Peyer's patch (tissue), 4 donors: ENCODE measurements around the gene IL12RB2. TPM values are rescaled to one million over a fixed set of nuclear protein-coding genes. Genes with fewer than 3 reads are reported as not detected.

Source experiments
- DNase-seq, 3 donors: peaks; one replicate each; pipeline ENCODE4 v3.0.0-alpha.2; 2017 to 2019
- H3K27ac ChIP-seq, 4 donors: fragments of 200-600 bp; sonication (generic); one replicate each; pipeline ENCODE4 v1.5.1; 2016 to 2019
- H3K27me3 ChIP-seq, 2 donors: fragments of 200-600 bp; sonication (generic); one replicate each; pipeline ENCODE4 v1.5.1; 2019
- H3K36me3 ChIP-seq, 3 donors: fragments of 200-600 bp; sonication (generic); one replicate each; pipeline ENCODE4 v1.5.1; 2016 to 2019
- H3K4me1 ChIP-seq, 4 donors: fragments of 200-600 bp; sonication (generic); one replicate each; pipeline ENCODE4 v1.5.1; 2016 to 2019
- H3K4me3 ChIP-seq, 4 donors: fragments of 200-600 bp; sonication (generic); 1 replicate in 3 of 4; 2 replicates in 1 of 4; pipeline ENCODE4 v1.5.1; 2016 to 2019; ENCODE audit warnings: mild to moderate bottlenecking in 1 of 4
- H3K9me3 ChIP-seq, 4 donors: fragments of 200-600 bp; sonication (generic); one replicate each; pipeline ENCODE4 v1.5.1; 2016 to 2019; ENCODE audit warnings: mild to moderate bottlenecking in 1 of 4
- CTCF ChIP-seq, 6 experiments: fragments of 450-650 bp in 4 of 6; fragments of 200-600 bp in 2 of 6; sonication (generic) in 1 of 6; IDR thresholded peaks; one replicate each; pipeline ENCODE4 v1.5.1; 2017 to 2019; ENCODE audit warnings: antibody characterized with exemption in 6 of 6, mild to moderate bottlenecking in 3 of 6, moderate library complexity in 1 of 6
- POLR2A ChIP-seq, 2 donors: fragments of 450-650 bp; IDR thresholded peaks; one replicate each; pipeline ENCODE4 v1.5.1; 2017; ENCODE audit warnings: antibody characterized with exemption in 2 of 2, mild to moderate bottlenecking in 2 of 2, moderate library complexity in 2 of 2
- total RNA-seq, 4 donors: library from RNA; depleted of rRNA; stranded (reverse); fragments of >200 nt; gene quantifications; one replicate each; pipeline ENCODE4 v1.1.0, GENCODE V29; 2016

IL12RB2 gene
- total RNA-seq, 4 donors from 2014 or later = 0.35 to 3.3 (median 1.8) TPM

- H3K36me3 ChIP-seq = peaks cover 0 to 96% (median 0%) of the 10 kb centered on the region in 3 donors
- TF ChIP-seq POLR2A (IDR thresholded peaks at IDR 0.05) (no peak), CTCF (IDR thresholded peaks at IDR 0.05) (no peak)
- no peak overlapping the region for H3K4me3 ChIP-seq
- DNase-seq = no peak
- H3K27me3 ChIP-seq = no peaks in the 10 kb centered on the region
- H3K27ac ChIP-seq = no peak overlapping the region
- H3K9me3 ChIP-seq = no peaks in the 10 kb centered on the region
- no peaks in the 10 kb centered on the region for H3K4me1 ChIP-seq
These were observed 111.3 kb downstream of the IL12RB2 start for GRCh38 chr1:67418839-67419586.

- H3K4me1 ChIP-seq = no peaks in the 10 kb centered on the region
- H3K36me3 ChIP-seq = peaks cover 0 to 96% (median 0%) of the 10 kb centered on the region in 3 donors
- H3K4me3 ChIP-seq = no peak overlapping the region
- H3K27me3 ChIP-seq = no peaks in the 10 kb centered on the region
- H3K9me3 ChIP-seq = no peaks in the 10 kb centered on the region
- H3K27ac ChIP-seq = no peak overlapping the region
- no peak for TF ChIP-seq POLR2A (IDR thresholded peaks at IDR 0.05)
- TF ChIP-seq CTCF (IDR thresholded peaks at IDR 0.05) = no peak
- DNase-seq = no peak
These were observed 113.3 kb downstream of the IL12RB2 start for GRCh38 chr1:67420835-67421492.

GRCh38 chr1:67427465-67427864 lies 119.8 kb downstream of the IL12RB2 start:
- H3K4me3 ChIP-seq = peak overlapping the region in 3 of 4 donors; percentile 72 to 95 (median 82)
- TF ChIP-seq CTCF (IDR thresholded peaks at IDR 0.05) (no peak), POLR2A (IDR thresholded peaks at IDR 0.05) (no peak)
- H3K4me1 ChIP-seq = peaks cover 0 to 24% (median 6%) of the 10 kb centered on the region in 4 donors

GRCh38 chr1:67427947-67428346 lies 120.3 kb downstream of the IL12RB2 start:
- Histone ChIP-seq H3K4me3 (peak overlapping the region; percentile 72 to 95 (median 85)), H3K27ac (no peak overlapping the region), H3K4me1 (peaks cover 0 to 24% (median 6%) of the 10 kb centered on the region in 4 donors), H3K9me3 (no peaks in the 10 kb centered on the region), H3K36me3 (peaks cover 0 to 33% (median 0%) of the 10 kb centered on the region in 3 donors), H3K27me3 (no peaks in the 10 kb centered on the region)
- no peak for TF ChIP-seq CTCF (IDR thresholded peaks at IDR 0.05)
- TF ChIP-seq POLR2A (IDR thresholded peaks at IDR 0.05) = no peak
- DNase-seq = no peak

More at GRCh38 chr1:67427465-67427864, 119.8 kb downstream of the IL12RB2 start:
- DNase-seq = no peak
- Histone ChIP-seq H3K9me3 (no peaks in the 10 kb centered on the region), H3K27ac (no peak overlapping the region), H3K27me3 (no peaks in the 10 kb centered on the region), H3K36me3 (peaks cover 0 to 37% (median 0%) of the 10 kb centered on the region in 3 donors)

- H3K36me3 ChIP-seq = peaks cover 0 to 22% (median 0%) of the 10 kb centered on the region in 3 donors
- H3K9me3 ChIP-seq = no peaks in the 10 kb centered on the region
- peak overlapping the region; percentile 90 to 95 (median 92) for H3K27ac ChIP-seq
- no peak for TF ChIP-seq POLR2A (IDR thresholded peaks at IDR 0.05)
- TF ChIP-seq CTCF (IDR thresholded peaks at IDR 0.05) = no peak
- no peaks in the 10 kb centered on the region for H3K27me3 ChIP-seq
- H3K4me3 ChIP-seq = peak overlapping the region; percentile 72 to 95 (median 85)
- peak in 1 of 3 donors; percentile 55 for DNase-seq
- H3K4me1 ChIP-seq = peaks cover 0 to 24% (median 6%) of the 10 kb centered on the region in 4 donors
These were observed 121.4 kb downstream of the IL12RB2 start for GRCh38 chr1:67429011-67429527.
